Fibroblast of mammary gland (primary cell): Measurements from ENCODE around the gene GRM4.

Experiments used
- DNase-seq: peaks from one replicate; pipeline ENCODE4 v3.0.0-alpha.2; 2010; ENCODE audit warnings: low read depth
- H3K4me3 ChIP-seq: 2 replicates; pipeline ENCODE4 v1.5.1; 2011; ENCODE audit warnings: low read depth, mild to moderate bottlenecking, low read length, moderate library complexity; ENCODE audit not compliant: control insufficient read depth
- CTCF ChIP-seq: conservative IDR thresholded peaks from 2 replicates; pipeline ENCODE4 v1.5.1; 2011; ENCODE audit warnings: low read depth, low read length, inconsistent platforms; ENCODE audit not compliant: control insufficient read depth, insufficient read depth

The GRM4 gene

DNA sequence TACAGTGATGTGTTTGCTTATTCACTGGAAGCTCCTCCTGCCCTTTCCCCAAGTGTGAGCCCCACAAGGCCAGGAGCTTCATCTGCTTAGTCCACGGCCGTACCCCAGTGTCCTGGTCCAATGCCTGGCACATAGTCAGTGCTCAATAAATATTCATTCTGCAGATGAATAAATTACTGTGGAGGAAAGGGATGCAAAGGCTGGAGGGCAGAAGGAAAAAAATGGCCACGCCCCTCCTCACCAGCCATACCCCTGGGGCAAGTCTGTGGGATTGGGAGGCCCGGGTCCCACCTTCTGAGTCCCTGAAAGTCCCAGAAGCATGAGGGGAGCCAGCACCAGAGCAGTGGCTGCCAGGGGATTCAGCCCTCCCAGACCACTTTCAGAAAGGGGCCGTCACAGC lies 65.5 kb downstream of the GRM4 start:
- TF ChIP-seq CTCF: no peak
- H3K4me3 ChIP-seq: no peak overlapping the region
- no peak for DNase-seq

- TF ChIP-seq CTCF: no peak
- H3K4me3 ChIP-seq: no peak overlapping the region
- no peak for DNase-seq
Measured at GRCh38 chr6:34079899-34080298, 66.0 kb downstream of the GRM4 start.

DNA sequence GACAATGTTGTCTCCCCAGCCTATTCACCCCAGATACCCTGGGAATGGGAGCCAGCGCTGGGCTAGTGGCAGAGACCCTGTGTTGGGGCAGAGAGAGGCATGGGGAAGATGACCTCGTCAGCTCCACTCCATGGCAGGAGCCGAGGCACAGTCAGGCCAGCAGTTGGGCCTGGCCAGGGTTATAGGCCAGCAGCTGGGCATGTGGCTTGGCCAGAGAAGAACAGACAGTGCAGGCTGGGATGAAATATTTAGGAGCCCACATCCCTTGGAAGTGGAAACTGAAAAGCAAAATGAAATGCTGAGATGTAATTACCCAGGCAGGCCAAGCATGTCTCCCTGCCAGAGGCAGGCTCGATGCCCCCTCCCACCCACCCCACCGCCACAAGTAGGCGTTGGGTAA lies 70.0 kb downstream of the GRM4 start:
- DNase-seq: no peak
- H3K4me3 ChIP-seq: no peak overlapping the region
- no peak for TF ChIP-seq CTCF

DNA sequence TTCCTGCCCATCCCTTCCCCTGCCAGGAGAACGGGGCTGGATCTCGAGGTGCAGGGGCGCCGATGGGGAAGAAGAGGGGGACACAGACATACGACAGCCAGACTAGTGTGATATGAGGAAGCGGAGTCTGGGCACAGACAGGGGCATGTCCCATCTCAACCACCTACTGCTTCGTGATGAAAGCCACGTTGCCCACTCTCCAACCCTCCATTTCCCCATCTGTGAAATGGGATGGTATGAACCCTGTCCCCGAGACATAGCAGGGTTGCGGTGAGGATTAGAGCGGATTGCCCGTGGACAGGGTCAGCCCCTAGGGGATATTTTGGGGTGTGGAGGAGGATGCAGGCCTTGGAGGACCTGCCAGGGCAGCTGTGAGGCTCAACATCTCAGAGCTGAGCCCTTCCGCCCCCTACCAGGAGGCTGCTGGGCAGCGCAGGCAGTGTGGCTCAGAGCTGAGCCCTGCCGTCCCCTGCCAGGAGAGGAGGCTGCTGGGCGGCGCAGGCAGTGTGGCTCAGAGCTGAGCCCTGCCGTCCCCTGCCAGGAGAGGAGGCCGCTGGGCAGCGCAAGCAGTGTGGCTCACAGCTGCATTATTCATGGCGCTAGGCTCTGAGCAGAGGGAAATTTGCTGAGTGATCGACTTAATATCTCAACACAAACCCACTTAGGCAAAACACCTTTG lies 71.7 kb downstream of the GRM4 start:
- no peak for DNase-seq
- no peak for TF ChIP-seq CTCF
- no peak overlapping the region for H3K4me3 ChIP-seq

DNA sequence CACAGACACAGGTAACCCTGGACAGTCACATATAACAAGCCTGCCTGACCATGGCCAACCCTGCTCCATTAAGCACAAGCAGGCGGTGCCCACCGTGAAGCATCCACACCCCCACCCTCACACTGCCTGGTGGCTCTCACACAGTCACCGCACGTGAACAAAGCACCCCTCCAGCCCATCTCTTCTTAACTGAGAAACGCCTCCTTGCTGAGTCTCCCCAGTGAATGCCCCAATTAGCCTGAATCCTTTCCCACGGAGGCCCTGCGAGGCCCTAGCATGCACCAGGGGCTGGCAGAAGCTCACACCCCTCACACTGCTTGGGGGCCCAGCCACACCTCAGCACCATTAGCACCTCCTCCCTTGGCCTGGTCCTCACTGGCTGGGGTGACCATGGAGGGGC lies 72.3 kb downstream of the GRM4 start:
- no peak for TF ChIP-seq CTCF
- H3K4me3 ChIP-seq: no peak overlapping the region
- no peak for DNase-seq

DNA sequence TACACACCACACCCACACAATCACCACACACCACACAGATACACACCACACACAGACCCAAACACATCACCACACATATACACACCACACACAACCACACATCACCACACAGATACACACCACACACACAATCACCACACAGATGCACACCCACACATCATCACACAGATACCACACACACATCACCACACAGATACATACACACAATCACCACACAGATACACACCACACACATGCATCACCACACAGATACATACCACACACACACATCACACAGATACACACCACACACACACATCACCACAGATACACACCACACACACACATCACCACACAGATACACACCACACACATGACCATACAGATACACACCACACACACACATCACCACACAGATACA lies 73.2 kb downstream of the GRM4 start:
- no peak overlapping the region for H3K4me3 ChIP-seq
- DNase-seq: no peak
- no peak for TF ChIP-seq CTCF
